PFSK-1 (cell line): Measurements from ENCODE around the gene CDK10.

Source experiments
- POLR2AphosphoS5 ChIP-seq: IDR thresholded peaks from 2 replicates; pipeline ENCODE4 v1.6.1; 2012; ENCODE audit warnings: low read depth, mild to moderate bottlenecking, control low read depth, low read length, moderate library complexity
- SIN3A ChIP-seq: IDR thresholded peaks from 2 replicates; pipeline ENCODE4 v1.6.1; 2012; ENCODE audit warnings: mild to moderate bottlenecking, low read length, moderate library complexity, borderline replicate concordance; ENCODE audit not compliant: insufficient read depth
- TAF1 ChIP-seq: IDR thresholded peaks from 2 replicates; pipeline ENCODE4 v1.6.1; 2012; ENCODE audit warnings: low read length, control low read depth, borderline replicate concordance; ENCODE audit not compliant: insufficient read depth
- TF ChIP-seq, protein P1 (sequence below), 2 experiments: IDR thresholded peaks; 2 replicates each; pipeline versions ENCODE4 v1.6.1 to v1.8.0; 2011 to 2012; ENCODE audit warnings: low read depth in 2 of 2, low read length in 2 of 2, control low read depth in 1 of 2, inconsistent platforms in 1 of 2, mild to moderate bottlenecking in 1 of 2, moderate library complexity in 1 of 2; ENCODE audit not compliant: insufficient read depth in 1 of 2

DNA sequence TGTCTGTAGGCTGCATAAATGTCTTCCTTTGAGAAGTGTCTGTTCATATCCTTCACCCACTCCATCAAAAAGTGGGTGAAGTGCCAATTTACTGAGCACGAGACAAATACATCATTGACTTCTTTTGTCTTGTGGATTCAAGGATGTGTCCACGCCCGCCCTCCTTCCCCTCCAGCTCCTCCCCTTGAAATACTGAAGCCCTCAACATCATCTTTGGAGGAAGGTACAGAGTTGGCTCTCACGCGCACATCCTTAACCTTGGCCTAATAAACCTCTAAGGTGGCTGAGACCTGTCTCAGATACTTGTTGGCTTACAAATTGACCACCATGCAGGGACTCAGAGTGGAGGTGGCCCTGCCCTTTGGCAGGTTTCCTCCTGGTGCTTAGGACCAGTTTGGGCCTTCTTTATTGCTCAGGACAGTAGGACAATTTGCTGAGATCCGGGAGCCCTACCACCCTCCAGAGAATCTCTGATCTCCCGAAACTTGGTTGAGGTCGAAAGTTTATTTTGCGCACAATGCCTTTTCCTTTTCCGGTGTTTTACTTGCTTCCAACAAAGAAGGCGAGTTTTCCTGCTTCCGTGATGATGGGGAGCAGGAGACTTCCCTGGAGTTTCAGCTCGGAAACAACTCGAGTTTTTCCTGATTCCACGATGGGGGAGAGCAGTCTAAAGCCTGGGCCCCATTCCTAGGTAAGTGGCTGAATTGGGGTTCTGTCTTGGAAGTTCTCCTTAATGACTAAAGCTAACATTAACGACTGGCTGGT, 14.1 kb upstream of the CDK10 start:
- TF ChIP-seq POLR2AphosphoS5: no peak
- TF ChIP-seq SIN3A: no peak
- TF ChIP-seq TAF1: no peak
- TF ChIP-seq, protein P1, sequence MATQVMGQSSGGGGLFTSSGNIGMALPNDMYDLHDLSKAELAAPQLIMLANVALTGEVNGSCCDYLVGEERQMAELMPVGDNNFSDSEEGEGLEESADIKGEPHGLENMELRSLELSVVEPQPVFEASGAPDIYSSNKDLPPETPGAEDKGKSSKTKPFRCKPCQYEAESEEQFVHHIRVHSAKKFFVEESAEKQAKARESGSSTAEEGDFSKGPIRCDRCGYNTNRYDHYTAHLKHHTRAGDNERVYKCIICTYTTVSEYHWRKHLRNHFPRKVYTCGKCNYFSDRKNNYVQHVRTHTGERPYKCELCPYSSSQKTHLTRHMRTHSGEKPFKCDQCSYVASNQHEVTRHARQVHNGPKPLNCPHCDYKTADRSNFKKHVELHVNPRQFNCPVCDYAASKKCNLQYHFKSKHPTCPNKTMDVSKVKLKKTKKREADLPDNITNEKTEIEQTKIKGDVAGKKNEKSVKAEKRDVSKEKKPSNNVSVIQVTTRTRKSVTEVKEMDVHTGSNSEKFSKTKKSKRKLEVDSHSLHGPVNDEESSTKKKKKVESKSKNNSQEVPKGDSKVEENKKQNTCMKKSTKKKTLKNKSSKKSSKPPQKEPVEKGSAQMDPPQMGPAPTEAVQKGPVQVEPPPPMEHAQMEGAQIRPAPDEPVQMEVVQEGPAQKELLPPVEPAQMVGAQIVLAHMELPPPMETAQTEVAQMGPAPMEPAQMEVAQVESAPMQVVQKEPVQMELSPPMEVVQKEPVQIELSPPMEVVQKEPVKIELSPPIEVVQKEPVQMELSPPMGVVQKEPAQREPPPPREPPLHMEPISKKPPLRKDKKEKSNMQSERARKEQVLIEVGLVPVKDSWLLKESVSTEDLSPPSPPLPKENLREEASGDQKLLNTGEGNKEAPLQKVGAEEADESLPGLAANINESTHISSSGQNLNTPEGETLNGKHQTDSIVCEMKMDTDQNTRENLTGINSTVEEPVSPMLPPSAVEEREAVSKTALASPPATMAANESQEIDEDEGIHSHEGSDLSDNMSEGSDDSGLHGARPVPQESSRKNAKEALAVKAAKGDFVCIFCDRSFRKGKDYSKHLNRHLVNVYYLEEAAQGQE (IDR thresholded peaks at IDR 0.05; ENCODE audit: insufficient read depth in 1 of 2, low read depth in 2 of 2, low read length in 2 of 2): no peak
